Measurements from ENCODE around the gene MLN. TPM values are rescaled to one million over a fixed set of nuclear protein-coding genes. Genes with fewer than 3 reads are reported as not detected.
A peak's percentile ranks its signal among the peaks of the same experiment; 100 is the strongest.

Gene MLN
- total and polyA plus RNA-seq, 2 of the 4 experiments (the other 2 are of a cell fraction) = not detected

DNA sequence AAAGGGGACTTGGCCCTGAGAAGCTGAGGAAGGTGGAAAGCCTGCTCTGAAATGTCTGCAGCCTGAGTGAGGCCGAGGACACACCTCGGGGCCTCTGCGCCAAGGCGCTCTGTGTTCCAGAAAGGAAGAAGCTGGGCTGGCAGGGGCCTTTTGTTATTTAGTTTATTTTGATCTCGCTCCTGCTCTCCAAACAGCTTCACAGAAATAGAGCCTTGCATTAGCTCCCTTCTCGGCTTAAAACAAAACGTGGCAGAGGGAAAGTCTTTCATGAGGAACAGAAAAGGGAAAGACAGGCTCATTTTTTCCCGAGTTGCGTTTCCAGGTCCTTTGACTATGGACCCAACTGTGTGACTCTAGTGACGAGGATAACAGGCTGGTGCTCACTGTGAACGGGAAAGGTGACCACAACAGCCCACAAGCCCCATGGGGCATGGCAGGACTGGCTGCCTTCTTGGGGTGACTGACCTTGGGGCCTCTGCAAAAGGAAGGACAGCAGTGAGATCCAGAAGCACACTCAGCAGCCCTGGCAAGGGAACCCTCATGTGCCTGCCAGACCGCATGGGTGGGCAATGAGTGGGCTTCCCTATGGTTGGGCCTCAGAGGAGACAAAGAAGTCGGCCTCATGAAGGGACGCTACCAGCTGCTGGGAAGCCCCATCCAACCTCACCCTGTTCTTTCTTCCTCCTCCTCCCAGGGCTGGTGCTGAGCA lies 33.5 kb downstream of the MLN start (continued):
- TF ChIP-seq RAD21 (IDR thresholded peaks at IDR 0.05; ENCODE audit: low read length) (no peak), SMC3 (IDR thresholded peaks at IDR 0.05; ENCODE audit: low read depth, low read length) (no peak), POLR2A (IDR thresholded peaks at IDR 0.05; ENCODE audit: low read depth, low read length) (no peak)

DNA sequence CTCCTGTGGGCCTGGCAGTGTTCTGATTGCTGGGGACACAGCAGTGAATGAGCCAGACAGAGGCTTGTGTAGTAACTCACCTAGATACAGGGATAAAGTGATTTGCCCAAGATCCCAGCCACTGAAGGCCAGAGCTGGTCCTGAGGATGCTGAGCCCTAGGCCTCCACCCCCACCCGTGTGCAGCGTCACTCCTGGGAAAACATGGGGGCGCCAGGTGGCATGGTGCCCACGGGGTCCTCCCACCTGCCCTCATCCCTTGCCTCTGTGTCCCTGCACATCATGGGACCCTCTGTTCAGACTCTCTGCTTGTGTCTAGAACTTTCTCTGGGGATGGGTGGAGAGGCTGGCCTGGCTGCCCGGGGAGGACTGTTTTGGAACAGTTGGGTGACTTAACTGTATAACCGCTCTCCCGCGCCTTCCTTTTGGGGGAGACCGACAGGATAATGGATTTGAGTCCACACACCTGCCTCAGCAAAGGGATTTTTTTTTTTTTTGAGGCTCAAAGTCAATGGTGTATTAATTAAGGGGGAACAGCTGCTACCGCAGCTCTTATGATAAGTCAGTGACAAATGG lies 34.5 kb downstream of the MLN start:
- H3K4me1 ChIP-seq (ENCODE audit: control insufficient read depth, insufficient read depth, low read length) = peaks cover 49% of the 10 kb centered on the region
- H3K9me3 ChIP-seq (ENCODE audit: control insufficient read depth, insufficient read depth, low read length) = no peaks in the 10 kb centered on the region
- peak overlapping the region; percentile 17 for H3K56ac ChIP-seq (ENCODE audit: extremely low read depth, insufficient read depth, low read length)
- H2BK20ac ChIP-seq (ENCODE audit: low read depth, low read length) = peak overlapping the region; percentile 94
- H2BK15ac ChIP-seq (ENCODE audit: low read depth, low read length) = peak overlapping the region; percentile 88; the same call in 2 of the 3 replicates
- H3K27me3 ChIP-seq (ENCODE audit: control insufficient read depth, insufficient read depth, low read length) = no peaks in the 10 kb centered on the region
- BruUV-seq (replicated peaks) = no TSS peak
- peak overlapping the region; percentile 98 for H3K27ac ChIP-seq (ENCODE audit: insufficient read depth, low read length)
- H2BK5ac ChIP-seq (ENCODE audit: low read depth, low read length, poor library complexity, severe bottlenecking) = peak overlapping the region; percentile 98
- TF ChIP-seq, protein P1, sequence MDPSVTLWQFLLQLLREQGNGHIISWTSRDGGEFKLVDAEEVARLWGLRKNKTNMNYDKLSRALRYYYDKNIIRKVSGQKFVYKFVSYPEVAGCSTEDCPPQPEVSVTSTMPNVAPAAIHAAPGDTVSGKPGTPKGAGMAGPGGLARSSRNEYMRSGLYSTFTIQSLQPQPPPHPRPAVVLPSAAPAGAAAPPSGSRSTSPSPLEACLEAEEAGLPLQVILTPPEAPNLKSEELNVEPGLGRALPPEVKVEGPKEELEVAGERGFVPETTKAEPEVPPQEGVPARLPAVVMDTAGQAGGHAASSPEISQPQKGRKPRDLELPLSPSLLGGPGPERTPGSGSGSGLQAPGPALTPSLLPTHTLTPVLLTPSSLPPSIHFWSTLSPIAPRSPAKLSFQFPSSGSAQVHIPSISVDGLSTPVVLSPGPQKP (IDR thresholded peaks at IDR 0.05; ENCODE audit: borderline replicate concordance, low read depth, low read length) = no peak
- no peak for TF ChIP-seq FOS (IDR thresholded peaks at IDR 0.05; ENCODE audit: low read depth, low read length)
- TF ChIP-seq RCOR1 (IDR thresholded peaks at IDR 0.05; ENCODE audit: insufficient replicate concordance, low read length) = no peak
- H2BK120ac ChIP-seq (ENCODE audit: low read depth, low read length) = peak overlapping the region; percentile 98
- peak overlapping the region; percentile 97 for H3K23ac ChIP-seq (ENCODE audit: low read depth, low read length)
- DNase-seq (no peak), ATAC-seq (ENCODE audit: low read depth) (no peak)
- H3K36me3 ChIP-seq (ENCODE audit: control insufficient read depth, insufficient read depth, low read length) = peaks cover 18% of the 10 kb centered on the region
- H3K79me1 ChIP-seq (ENCODE audit: low read depth in 1 of 2, low read length in 2 of 2) = peaks cover 0 to 25% of the 10 kb centered on the region in 2 experiments; a peak in 2 of 4 replicates
- no peak overlapping the region for H3K4me2 ChIP-seq (ENCODE audit: low read depth, low read length)
- dilution Hi-C loops (cut with HindIII; ENCODE audit: low sequenced_read_pairs, unreplicated experiment) = no loop called here
- H4K91ac ChIP-seq (ENCODE audit: insufficient read depth, low read depth, low read length) = peak overlapping the region; percentile 98
- intact Hi-C loops (cut with micrococcal nuclease) = no loop called here
- CTCF ChIA-PET = interaction anchor here (0.6 to 2.7 kb wide), 5 partner anchors 9 to 258 kb away, joined by 3 to 17 read pairs (median 6); partner anchors contain the start of genes IP6K3 and UQCC2
- POLR2A ChIA-PET (ENCODE audit: unreplicated experiment) = interaction anchor here (1.2 kb wide), 1 partner anchor 12 kb away, joined by 3 read pairs; no protein-coding TSS in a partner anchor
- no peak overlapping the region for H3K4me3 ChIP-seq (ENCODE audit: insufficient read depth, low read depth, low read length)
- peak overlapping the region; percentile 100 for H3K4ac ChIP-seq (ENCODE audit: low read depth, low read length)
- peak overlapping the region; percentile 45 to 99; a peak in 3 of 4 replicates for H4K8ac ChIP-seq (ENCODE audit: low read depth in 2 of 2, low read length in 2 of 2)
- 57% methylated on average over 2 of the region's 10 CpGs; no CpG with 5 or more reads in 1 of the 2 experiments for WGBS, 2 experiments (ENCODE audit: extremely low coverage in 2 of 2, insufficient read length in 1 of 2)
- peak overlapping the region; percentile 87 for H4K5ac ChIP-seq (ENCODE audit: low read depth, low read length)
- H2AK9ac ChIP-seq (replicated peaks; ENCODE audit: low read depth, low read length, poor library complexity) = peak overlapping the region; percentile 62
- H3K18ac ChIP-seq (ENCODE audit: low read depth, low read length) = peak overlapping the region; percentile 50; the same call in 1 of the 2 replicates
- peak overlapping the region; percentile 97 for H3K14ac ChIP-seq (replicated peaks; ENCODE audit: low read depth, low read length)
- peak overlapping the region; percentile 39 for H2AFZ ChIP-seq (replicated peaks; ENCODE audit: low read length, poor library complexity)
- H4K20me1 ChIP-seq (ENCODE audit: insufficient read depth, low read length) = 0 out of 2 replicates have a peak, but pooled peaks cover 4% of the 10 kb centered on the region
- H2AK5ac ChIP-seq (ENCODE audit: low read depth, low read length) = peak overlapping the region; percentile 89
- peaks cover 30% of the 10 kb centered on the region for H3K9me1 ChIP-seq (ENCODE audit: insufficient read depth, low read length)
- 0 out of 2 replicates have a peak overlapping the region, but pooled peaks have one; percentile 7 for H3K9ac ChIP-seq (ENCODE audit: low read depth, low read length)
- in situ Hi-C loops (cut with MboI; ENCODE audit: low sequenced_read_pairs) = loop anchor here (10.0 kb wide), 2 partner anchors 185 to 385 kb away; partner anchors contain the start of gene BAK1
